Measurements from ENCODE around the gene FBLN2. TPM values are rescaled to one million over a fixed set of nuclear protein-coding genes. Genes with fewer than 3 reads are reported as not detected.

The FBLN2 gene
- total RNA-seq, 1 experiment from 2014 or later = 0.11 TPM

GRCh38 chr3:13569201-13569600, 20.3 kb downstream of the FBLN2 start:
- Histone ChIP-seq H3K9me3 (ENCODE audit: low read length) (no peaks in the 10 kb centered on the region), H3K4me3 (ENCODE audit: low read length) (no peak overlapping the region), H3F3A (ENCODE audit: low read length, unreplicated experiment) (no peaks in the 10 kb centered on the region), H3K9ac (ENCODE audit: low read length) (no peak overlapping the region), H3K79me2 (ENCODE audit: low read length) (no peaks in the 10 kb centered on the region), H3K4me2 (ENCODE audit: low read length) (no peak overlapping the region), H3K9me2 (replicated peaks; ENCODE audit: low read length) (no peaks in the 10 kb centered on the region), H3K27me3 (ENCODE audit: low read length) (no peaks in the 10 kb centered on the region), H4K20me1 (ENCODE audit: low read length) (no peaks in the 10 kb centered on the region), H3K27ac (ENCODE audit: low read length) (no peak overlapping the region), H2AFZ (ENCODE audit: low read length) (no peak overlapping the region), H3K36me3 (ENCODE audit: low read depth, low read length) (no peaks in the 10 kb centered on the region), H3K4me1 (ENCODE audit: insufficient read depth, low read length) (no peaks in the 10 kb centered on the region)
- CTCF ChIA-PET = no interaction called here
- intact Hi-C loops (cut with micrococcal nuclease) = no loop called here
- BruUV-seq (replicated peaks) = no TSS peak
- TF ChIP-seq EZH2 (IDR thresholded peaks at IDR 0.05; ENCODE audit: low read length, unreplicated experiment) (no peak), EZH2phosphoT487 (IDR thresholded peaks at IDR 0.05; ENCODE audit: borderline replicate concordance, low read length) (no peak)
- POLR2A ChIA-PET (ENCODE audit: unreplicated experiment) = no interaction called here
- no peak for DNase-seq
- no peak for ATAC-seq

GRCh38 chr3:13569641-13570390, 20.9 kb downstream of the FBLN2 start:
- ATAC-seq (no peak; the same call in 1 of the 2 replicates), DNase-seq (no peak)
- no peaks in the 10 kb centered on the region for H3K79me2 ChIP-seq (ENCODE audit: low read length)
- no TSS peak for BruUV-seq (replicated peaks)
- H3K4me2 ChIP-seq (ENCODE audit: low read length) = no peak overlapping the region
- no peaks in the 10 kb centered on the region for H3K9me2 ChIP-seq (replicated peaks; ENCODE audit: low read length)
- H2AFZ ChIP-seq (ENCODE audit: low read length) = no peak overlapping the region
- H4K20me1 ChIP-seq (ENCODE audit: low read length) = no peaks in the 10 kb centered on the region
- no peak overlapping the region for H3K4me3 ChIP-seq (ENCODE audit: low read length)
- no peaks in the 10 kb centered on the region for H3K4me1 ChIP-seq (ENCODE audit: insufficient read depth, low read length)
- CTCF ChIA-PET = interaction anchor here (0.9 kb wide), 1 partner anchor 78 kb away, joined by 4 read pairs; no protein-coding TSS in a partner anchor
- H3K27me3 ChIP-seq (ENCODE audit: low read length) = no peaks in the 10 kb centered on the region
- TF ChIP-seq, protein P1, sequence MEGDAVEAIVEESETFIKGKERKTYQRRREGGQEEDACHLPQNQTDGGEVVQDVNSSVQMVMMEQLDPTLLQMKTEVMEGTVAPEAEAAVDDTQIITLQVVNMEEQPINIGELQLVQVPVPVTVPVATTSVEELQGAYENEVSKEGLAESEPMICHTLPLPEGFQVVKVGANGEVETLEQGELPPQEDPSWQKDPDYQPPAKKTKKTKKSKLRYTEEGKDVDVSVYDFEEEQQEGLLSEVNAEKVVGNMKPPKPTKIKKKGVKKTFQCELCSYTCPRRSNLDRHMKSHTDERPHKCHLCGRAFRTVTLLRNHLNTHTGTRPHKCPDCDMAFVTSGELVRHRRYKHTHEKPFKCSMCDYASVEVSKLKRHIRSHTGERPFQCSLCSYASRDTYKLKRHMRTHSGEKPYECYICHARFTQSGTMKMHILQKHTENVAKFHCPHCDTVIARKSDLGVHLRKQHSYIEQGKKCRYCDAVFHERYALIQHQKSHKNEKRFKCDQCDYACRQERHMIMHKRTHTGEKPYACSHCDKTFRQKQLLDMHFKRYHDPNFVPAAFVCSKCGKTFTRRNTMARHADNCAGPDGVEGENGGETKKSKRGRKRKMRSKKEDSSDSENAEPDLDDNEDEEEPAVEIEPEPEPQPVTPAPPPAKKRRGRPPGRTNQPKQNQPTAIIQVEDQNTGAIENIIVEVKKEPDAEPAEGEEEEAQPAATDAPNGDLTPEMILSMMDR (conservative IDR thresholded peaks at IDR 0.05; ENCODE audit: low read depth, low read length) = no peak
- no peak for TF ChIP-seq EZH2phosphoT487 (IDR thresholded peaks at IDR 0.05; ENCODE audit: borderline replicate concordance, low read length)
- no peak for TF ChIP-seq EZH2 (IDR thresholded peaks at IDR 0.05; ENCODE audit: low read length, unreplicated experiment)
- H3K36me3 ChIP-seq (ENCODE audit: low read depth, low read length) = no peaks in the 10 kb centered on the region
- no peak overlapping the region for H3K27ac ChIP-seq (ENCODE audit: low read length)
- intact Hi-C loops (cut with micrococcal nuclease) = no loop called here
- H3F3A ChIP-seq (ENCODE audit: low read length, unreplicated experiment) = no peaks in the 10 kb centered on the region
- no peak overlapping the region for H3K9ac ChIP-seq (ENCODE audit: low read length)
- H3K9me3 ChIP-seq (ENCODE audit: low read length) = no peaks in the 10 kb centered on the region
- POLR2A ChIA-PET (ENCODE audit: unreplicated experiment) = no interaction called here

DNA sequence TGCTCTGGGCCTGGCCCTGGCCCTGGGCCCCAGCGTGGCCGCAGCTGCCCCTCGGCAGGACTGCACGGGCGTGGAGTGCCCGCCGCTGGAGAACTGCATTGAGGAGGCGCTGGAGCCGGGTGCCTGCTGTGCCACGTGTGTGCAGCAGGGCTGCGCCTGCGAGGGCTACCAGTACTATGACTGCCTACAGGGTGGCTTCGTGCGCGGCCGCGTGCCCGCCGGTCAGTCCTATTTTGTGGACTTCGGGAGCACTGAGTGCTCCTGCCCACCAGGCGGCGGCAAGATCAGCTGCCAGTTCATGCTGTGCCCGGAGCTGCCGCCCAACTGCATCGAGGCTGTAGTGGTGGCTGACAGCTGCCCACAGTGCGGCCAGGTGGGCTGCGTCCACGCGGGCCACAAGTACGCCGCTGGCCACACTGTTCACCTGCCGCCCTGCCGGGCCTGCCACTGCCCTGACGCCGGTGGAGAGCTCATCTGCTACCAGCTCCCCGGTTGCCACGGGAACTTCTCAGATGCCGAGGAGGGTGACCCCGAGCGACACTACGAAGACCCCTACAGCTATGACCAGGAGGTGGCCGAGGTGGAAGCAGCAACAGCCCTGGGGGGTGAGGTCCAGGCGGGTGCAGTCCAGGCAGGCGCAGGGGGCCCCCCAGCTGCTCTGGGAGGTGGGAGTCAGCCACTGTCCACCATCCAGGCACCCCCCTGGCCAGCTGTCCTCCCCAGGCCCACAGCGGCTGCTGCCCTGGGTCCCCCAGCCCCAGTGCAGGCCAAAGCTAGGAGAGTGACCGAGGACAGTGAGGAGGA, 21.7 kb downstream of the FBLN2 start:
- TF ChIP-seq, protein P1 (conservative IDR thresholded peaks at IDR 0.05; ENCODE audit: low read depth, low read length) = peak; percentile 16; the same call in 1 of the 2 replicates
- no peak for TF ChIP-seq EZH2 (IDR thresholded peaks at IDR 0.05; ENCODE audit: low read length, unreplicated experiment)

More for the DNA sequence above, 21.7 kb downstream of the FBLN2 start:
- Histone ChIP-seq H3K9ac (ENCODE audit: low read length) (no peak overlapping the region), H3K4me1 (ENCODE audit: insufficient read depth, low read length) (no peaks in the 10 kb centered on the region), H3K79me2 (ENCODE audit: low read length) (no peaks in the 10 kb centered on the region), H3K27ac (ENCODE audit: low read length) (no peak overlapping the region), H3K4me2 (ENCODE audit: low read length) (no peak overlapping the region), H3K9me2 (replicated peaks; ENCODE audit: low read length) (no peaks in the 10 kb centered on the region), H3K36me3 (ENCODE audit: low read depth, low read length) (no peaks in the 10 kb centered on the region), H3K27me3 (ENCODE audit: low read length) (no peaks in the 10 kb centered on the region), H3K9me3 (ENCODE audit: low read length) (no peaks in the 10 kb centered on the region), H3F3A (ENCODE audit: low read length, unreplicated experiment) (no peaks in the 10 kb centered on the region), H2AFZ (ENCODE audit: low read length) (no peak overlapping the region), H4K20me1 (ENCODE audit: low read length) (no peaks in the 10 kb centered on the region), H3K4me3 (ENCODE audit: low read length) (no peak overlapping the region)
- ChIA-PET CTCF (interaction anchor here (0.6 to 0.9 kb wide), 2 partner anchors 73 to 77 kb away, joined by 4 to 5 read pairs; no protein-coding TSS in a partner anchor), POLR2A (ENCODE audit: unreplicated experiment) (interaction anchor here (0.5 kb wide), 1 partner anchor 450 kb away, joined by 4 read pairs; no protein-coding TSS in a partner anchor)
- DNase-seq = no peak
- peak; percentile 56 for ATAC-seq
- BruUV-seq (replicated peaks) = no TSS peak
- intact Hi-C loops (cut with micrococcal nuclease) = no loop called here

Measured in PC-3 (cell line).